ENCODE data around the gene ITPK1. TPM values are rescaled to one million over a fixed set of nuclear protein-coding genes. Genes with fewer than 3 reads are reported as not detected.

Gene ITPK1
- total RNA-seq, 1 donor from 2014 or later: 59.8 TPM

DNA sequence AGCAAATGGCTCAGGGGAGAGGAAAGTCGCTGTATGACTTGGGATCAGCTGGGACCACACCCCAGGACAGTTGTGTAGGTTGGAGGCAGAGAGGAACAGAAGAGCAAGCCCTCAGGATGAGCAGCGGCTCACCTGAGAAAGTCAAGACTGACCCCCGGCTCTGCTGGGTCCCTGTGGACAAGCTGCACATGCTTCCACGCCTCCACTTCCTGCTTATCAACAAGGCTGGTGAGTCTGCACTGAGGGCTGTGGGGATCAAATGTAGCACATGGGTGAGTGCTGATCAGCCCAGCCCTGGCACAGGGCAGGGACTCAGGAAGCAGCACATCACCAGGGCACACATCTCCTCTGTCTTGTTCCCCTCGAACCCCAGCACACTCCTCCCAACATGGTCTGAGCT is 100.7 kb downstream of the ITPK1 start:
- H3K27ac Mint-ChIP-seq (ENCODE audit: unreplicated experiment): peak overlapping the region; percentile 80
- TF ChIP-seq, protein P1, sequence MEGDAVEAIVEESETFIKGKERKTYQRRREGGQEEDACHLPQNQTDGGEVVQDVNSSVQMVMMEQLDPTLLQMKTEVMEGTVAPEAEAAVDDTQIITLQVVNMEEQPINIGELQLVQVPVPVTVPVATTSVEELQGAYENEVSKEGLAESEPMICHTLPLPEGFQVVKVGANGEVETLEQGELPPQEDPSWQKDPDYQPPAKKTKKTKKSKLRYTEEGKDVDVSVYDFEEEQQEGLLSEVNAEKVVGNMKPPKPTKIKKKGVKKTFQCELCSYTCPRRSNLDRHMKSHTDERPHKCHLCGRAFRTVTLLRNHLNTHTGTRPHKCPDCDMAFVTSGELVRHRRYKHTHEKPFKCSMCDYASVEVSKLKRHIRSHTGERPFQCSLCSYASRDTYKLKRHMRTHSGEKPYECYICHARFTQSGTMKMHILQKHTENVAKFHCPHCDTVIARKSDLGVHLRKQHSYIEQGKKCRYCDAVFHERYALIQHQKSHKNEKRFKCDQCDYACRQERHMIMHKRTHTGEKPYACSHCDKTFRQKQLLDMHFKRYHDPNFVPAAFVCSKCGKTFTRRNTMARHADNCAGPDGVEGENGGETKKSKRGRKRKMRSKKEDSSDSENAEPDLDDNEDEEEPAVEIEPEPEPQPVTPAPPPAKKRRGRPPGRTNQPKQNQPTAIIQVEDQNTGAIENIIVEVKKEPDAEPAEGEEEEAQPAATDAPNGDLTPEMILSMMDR (conservative IDR thresholded peaks at IDR 0.05): no peak
- no peaks in the 10 kb centered on the region for H3K9me3 Mint-ChIP-seq
- H3K36me3 Mint-ChIP-seq (ENCODE audit: low read depth): no peaks in the 10 kb centered on the region
- no peaks in the 10 kb centered on the region for H3K27me3 Mint-ChIP-seq (ENCODE audit: low read depth)
- peaks cover 66% of the 10 kb centered on the region for H3K4me1 Mint-ChIP-seq
- H3K4me3 Mint-ChIP-seq: no peak overlapping the region
- DNase-seq (ENCODE audit: low read depth, low spot score): no peak

DNA sequence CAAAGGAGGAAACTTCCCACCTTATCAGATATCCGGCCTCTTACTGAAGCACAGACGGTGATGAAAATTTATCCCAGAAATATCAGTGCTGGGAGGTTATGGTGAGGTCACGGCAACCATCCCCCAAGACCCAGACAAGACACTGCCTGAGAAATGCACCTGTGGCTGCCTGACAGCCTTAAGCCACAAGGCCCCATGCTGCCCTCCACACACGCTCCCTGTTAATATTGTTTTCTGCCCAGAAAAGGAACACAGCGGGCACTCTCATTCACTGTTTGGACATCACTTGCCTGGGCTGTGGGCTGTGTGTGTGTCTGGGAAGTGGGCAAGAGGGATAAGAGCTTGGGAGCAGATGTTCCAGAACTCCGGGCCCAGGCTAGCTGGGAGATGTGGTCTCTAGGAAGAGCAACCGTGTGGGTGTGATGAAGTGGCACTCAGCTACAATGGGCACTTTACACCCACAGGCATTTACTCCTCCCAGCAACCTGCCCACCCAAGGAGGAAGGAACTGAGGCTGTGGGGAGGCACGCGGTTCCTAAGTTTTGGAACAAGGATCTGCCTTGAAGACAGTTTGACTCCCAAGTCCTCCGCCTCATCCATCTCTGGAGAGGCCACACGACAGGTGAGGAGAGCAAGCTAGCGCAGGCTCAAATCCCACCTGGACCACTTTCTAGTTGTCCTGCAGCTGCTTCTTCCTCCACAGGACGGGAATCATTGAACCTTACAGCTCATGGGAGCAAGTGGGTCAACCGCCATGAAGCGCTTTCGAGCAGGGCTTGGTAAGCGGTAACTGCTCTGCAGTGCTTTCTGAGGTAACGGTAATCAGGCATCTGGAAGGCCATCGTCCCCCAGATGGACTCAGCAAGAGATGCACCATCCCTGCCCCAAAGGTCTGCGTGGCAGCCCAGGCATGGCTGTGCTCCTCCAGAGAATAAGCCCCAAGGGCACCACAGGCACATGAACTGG is 101.4 kb downstream of the ITPK1 start:
- Mint-ChIP-seq H3K36me3 (ENCODE audit: low read depth) (no peaks in the 10 kb centered on the region), H3K27me3 (ENCODE audit: low read depth) (peaks cover 3% of the 10 kb centered on the region), H3K27ac (ENCODE audit: unreplicated experiment) (peak overlapping the region; percentile 80), H3K4me3 (no peak overlapping the region), H3K4me1 (peaks cover 66% of the 10 kb centered on the region), H3K9me3 (no peaks in the 10 kb centered on the region)
- TF ChIP-seq, protein P1 (conservative IDR thresholded peaks at IDR 0.05): no peak
- DNase-seq (ENCODE audit: low read depth, low spot score): no peak

DNA sequence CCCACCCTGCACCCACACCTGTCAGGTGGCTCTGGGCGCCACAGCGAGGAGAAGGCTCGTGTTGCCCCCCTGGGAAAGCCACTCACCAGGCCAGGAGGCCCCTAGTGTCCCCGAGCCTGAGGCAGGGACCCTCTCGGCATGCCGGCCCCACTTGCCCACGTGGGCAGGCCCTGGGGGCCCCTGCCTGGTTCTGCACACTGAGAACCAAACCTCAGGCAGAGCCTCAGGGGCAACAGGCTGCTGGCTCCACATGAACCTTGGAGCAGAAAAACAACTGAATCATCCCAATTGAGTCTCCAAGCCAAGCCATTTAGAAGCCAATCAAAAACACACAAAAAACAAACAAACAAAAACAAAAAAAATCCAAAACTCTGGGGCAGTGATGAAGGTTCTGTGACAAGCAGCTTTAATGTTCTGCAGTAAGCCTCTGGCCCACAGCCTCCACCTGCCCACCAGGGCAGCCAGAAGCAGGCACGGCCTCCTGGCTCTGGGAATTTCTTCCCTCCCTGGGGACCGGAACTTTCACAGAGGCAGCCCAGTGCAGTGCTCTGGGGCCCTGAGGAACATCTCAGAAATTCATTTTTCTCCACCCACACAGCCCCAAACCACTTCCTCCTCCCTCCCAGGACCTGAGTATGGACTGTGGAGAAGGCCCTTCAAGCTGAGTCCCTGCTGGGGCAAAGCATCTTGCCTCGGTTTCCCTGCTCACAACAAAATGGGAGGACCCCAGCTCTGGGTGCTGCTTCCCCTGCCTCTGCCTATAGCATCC is 102.6 kb downstream of the ITPK1 start:
- Mint-ChIP-seq H3K27me3 (ENCODE audit: low read depth) (peaks cover 3% of the 10 kb centered on the region), H3K27ac (ENCODE audit: unreplicated experiment) (no peak overlapping the region), H3K4me3 (peak overlapping the region; percentile 61)

DNA sequence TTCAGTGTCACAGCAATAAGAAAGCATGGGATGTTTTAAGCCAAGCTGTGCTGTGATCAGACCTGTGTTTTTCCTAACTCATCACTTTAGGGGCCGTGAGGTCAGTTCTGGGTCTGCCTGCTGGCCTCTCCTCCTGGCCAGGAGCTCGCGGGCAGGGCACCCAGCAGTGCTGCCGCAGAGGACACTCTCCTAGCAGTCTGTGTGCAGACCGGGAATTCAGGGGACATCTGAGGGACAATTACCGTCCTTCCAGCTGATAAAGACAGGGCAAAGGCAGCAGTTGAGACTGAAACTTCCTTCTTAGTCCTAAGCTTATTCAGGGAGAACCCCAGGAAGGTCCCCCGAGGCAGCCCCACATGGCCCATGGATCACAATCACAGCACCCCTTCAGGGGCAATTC is 103.2 kb downstream of the ITPK1 start:
- H3K9me3 Mint-ChIP-seq: no peaks in the 10 kb centered on the region
- no peak overlapping the region for H3K27ac Mint-ChIP-seq (ENCODE audit: unreplicated experiment)
- peaks cover 3% of the 10 kb centered on the region for H3K27me3 Mint-ChIP-seq (ENCODE audit: low read depth)
- DNase-seq (ENCODE audit: low read depth, low spot score): no peak
- H3K4me3 Mint-ChIP-seq: peak overlapping the region; percentile 52
- TF ChIP-seq, protein P1 (conservative IDR thresholded peaks at IDR 0.05): no peak
- H3K4me1 Mint-ChIP-seq: peaks cover 67% of the 10 kb centered on the region
- H3K36me3 Mint-ChIP-seq (ENCODE audit: low read depth): no peaks in the 10 kb centered on the region

More for the DNA sequence above, 102.6 kb downstream of the ITPK1 start:
- TF ChIP-seq, protein P1 (conservative IDR thresholded peaks at IDR 0.05): no peak
- Mint-ChIP-seq H3K4me1 (peaks cover 67% of the 10 kb centered on the region), H3K9me3 (no peaks in the 10 kb centered on the region), H3K36me3 (ENCODE audit: low read depth) (no peaks in the 10 kb centered on the region)
- DNase-seq (ENCODE audit: low read depth, low spot score): no peak

DNA sequence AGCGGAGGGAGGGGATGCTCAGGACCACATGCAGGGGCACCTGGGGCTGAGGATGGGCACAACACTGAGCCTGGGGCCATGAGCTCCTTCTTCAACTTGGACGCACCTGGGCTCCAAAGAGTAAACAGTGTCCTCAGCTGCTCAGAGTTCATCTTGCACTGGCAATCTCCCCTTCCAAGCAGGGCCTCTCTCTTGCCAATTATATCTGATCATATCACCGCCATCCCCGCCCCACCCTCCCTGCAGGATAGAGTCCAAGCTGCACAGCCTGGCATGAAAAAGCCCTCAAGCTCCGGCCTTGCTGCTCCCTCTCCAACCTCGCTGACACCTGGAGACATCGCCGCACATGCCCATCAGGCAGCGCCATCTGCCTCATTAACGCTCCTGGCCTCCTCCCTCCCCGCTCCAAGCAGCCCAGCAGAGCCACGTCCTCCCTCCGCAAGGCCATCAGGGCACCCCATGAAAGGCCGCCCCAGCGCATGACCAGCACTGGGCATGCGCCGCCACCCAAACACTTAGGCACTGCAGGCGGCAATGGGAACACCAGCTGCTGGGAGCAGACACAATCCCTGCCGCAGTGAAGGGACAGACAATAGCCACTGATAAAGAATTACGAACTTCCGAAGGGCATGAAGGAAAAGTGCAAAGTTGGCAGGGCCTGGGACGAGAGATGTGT is 103.9 kb downstream of the ITPK1 start:
- H3K4me1 Mint-ChIP-seq: peaks cover 66% of the 10 kb centered on the region
- H3K36me3 Mint-ChIP-seq (ENCODE audit: low read depth): no peaks in the 10 kb centered on the region
- peak overlapping the region; percentile 70 for H3K27ac Mint-ChIP-seq (ENCODE audit: unreplicated experiment)
- DNase-seq (ENCODE audit: low read depth, low spot score): no peak
- peaks cover 3% of the 10 kb centered on the region for H3K27me3 Mint-ChIP-seq (ENCODE audit: low read depth)
- no peaks in the 10 kb centered on the region for H3K9me3 Mint-ChIP-seq
- H3K4me3 Mint-ChIP-seq: peak overlapping the region; percentile 52
- TF ChIP-seq, protein P1 (conservative IDR thresholded peaks at IDR 0.05): no peak

All from neural crest cell (in vitro differentiated cells).